KMS-11 (cell line): ENCODE results near the gene CTAGE1.

Experiments
- H2AFZ ChIP-seq: fragments of 200-600 bp; sonication (generic); 2 replicates; pipeline ENCODE4 v1.6.1; 2016; ENCODE audit warnings: antibody characterized with exemption, mixed run types, low read depth
- H3K27ac ChIP-seq: fragments of 200-600 bp; sonication (generic); 2 replicates; pipeline ENCODE4 v1.6.1; 2016; ENCODE audit warnings: mild to moderate bottlenecking, mixed run types
- H3K27me3 ChIP-seq: fragments of 200-600 bp; sonication (generic); 2 replicates; pipeline ENCODE4 v1.6.1; 2017; ENCODE audit warnings: mild to moderate bottlenecking, low read depth, mixed run types, moderate library complexity; ENCODE audit not compliant: insufficient read depth
- H3K36me3 ChIP-seq: fragments of 200-600 bp; sonication (generic); 2 replicates; pipeline ENCODE4 v1.6.1; 2017; ENCODE audit warnings: mild to moderate bottlenecking, mixed run types; ENCODE audit not compliant: insufficient read depth
- H3K4me1 ChIP-seq: fragments of 200-600 bp; sonication (generic); 2 replicates; pipeline ENCODE4 v1.6.1; 2016; ENCODE audit warnings: mild to moderate bottlenecking, low read depth, mixed run types; ENCODE audit not compliant: poor library complexity, severe bottlenecking
- H3K4me2 ChIP-seq: fragments of 200-600 bp; sonication (generic); 2 replicates; pipeline ENCODE4 v1.7.0; 2016; ENCODE audit warnings: mild to moderate bottlenecking, mixed run types
- H3K4me3 ChIP-seq: fragments of 200-600 bp; sonication (generic); IDR thresholded peaks from 2 replicates; pipeline ENCODE4 v1.6.1; 2017; ENCODE audit warnings: low read depth, low read length, mixed read lengths; ENCODE audit not compliant: insufficient read depth
- H3K79me2 ChIP-seq: fragments of 200-600 bp; sonication (generic); 2 replicates; pipeline ENCODE4 v1.6.1; 2016; ENCODE audit warnings: low read depth, mixed run types; ENCODE audit not compliant: insufficient read depth
- H3K9ac ChIP-seq: fragments of 200-600 bp; sonication (generic); 2 replicates; pipeline ENCODE4 v1.6.1; 2016; ENCODE audit warnings: mild to moderate bottlenecking, mixed run types
- H4K20me1 ChIP-seq: fragments of 200-600 bp; sonication (generic); 2 replicates; pipeline ENCODE4 v1.6.1; 2016; ENCODE audit warnings: mild to moderate bottlenecking, mixed run types; ENCODE audit not compliant: insufficient read depth
- CTCF ChIP-seq: fragments of 200-600 bp; sonication (generic); conservative IDR thresholded peaks from 2 replicates; pipeline ENCODE4 v1.6.1; 2017; ENCODE audit warnings: low read depth, mild to moderate bottlenecking, antibody characterized with exemption, low read length, moderate library complexity, mixed read lengths

CTAGE1 gene

DNA sequence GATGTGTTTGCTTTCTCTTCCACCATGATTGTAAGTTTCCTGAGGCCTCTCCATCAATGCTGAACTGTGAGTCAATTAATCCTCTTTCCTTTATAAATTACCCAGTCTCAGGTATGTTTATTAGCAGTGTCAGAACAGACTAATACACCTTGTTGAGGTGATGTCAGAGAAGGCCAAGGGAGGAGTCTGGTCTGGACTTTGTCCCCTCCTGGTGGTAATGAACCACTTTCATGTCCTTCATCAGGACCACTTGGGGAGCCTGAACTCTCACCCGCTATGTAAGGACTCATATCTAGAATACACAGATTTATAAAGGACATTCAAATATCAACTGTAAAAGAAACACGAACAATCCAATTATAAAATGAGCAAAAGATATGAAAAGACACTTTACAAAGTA, 2.9 kb upstream of the CTAGE1 start:
- Histone ChIP-seq H3K36me3 (no peaks in the 10 kb centered on the region), H3K9ac (no peak overlapping the region), H2AFZ (no peak overlapping the region), H3K4me2 (no peak overlapping the region), H3K79me2 (no peaks in the 10 kb centered on the region), H3K4me1 (no peaks in the 10 kb centered on the region), H3K27ac (no peak overlapping the region), H3K27me3 (no peaks in the 10 kb centered on the region), H3K4me3 (no peak overlapping the region), H4K20me1 (no peaks in the 10 kb centered on the region)
- TF ChIP-seq CTCF: no peak

DNA sequence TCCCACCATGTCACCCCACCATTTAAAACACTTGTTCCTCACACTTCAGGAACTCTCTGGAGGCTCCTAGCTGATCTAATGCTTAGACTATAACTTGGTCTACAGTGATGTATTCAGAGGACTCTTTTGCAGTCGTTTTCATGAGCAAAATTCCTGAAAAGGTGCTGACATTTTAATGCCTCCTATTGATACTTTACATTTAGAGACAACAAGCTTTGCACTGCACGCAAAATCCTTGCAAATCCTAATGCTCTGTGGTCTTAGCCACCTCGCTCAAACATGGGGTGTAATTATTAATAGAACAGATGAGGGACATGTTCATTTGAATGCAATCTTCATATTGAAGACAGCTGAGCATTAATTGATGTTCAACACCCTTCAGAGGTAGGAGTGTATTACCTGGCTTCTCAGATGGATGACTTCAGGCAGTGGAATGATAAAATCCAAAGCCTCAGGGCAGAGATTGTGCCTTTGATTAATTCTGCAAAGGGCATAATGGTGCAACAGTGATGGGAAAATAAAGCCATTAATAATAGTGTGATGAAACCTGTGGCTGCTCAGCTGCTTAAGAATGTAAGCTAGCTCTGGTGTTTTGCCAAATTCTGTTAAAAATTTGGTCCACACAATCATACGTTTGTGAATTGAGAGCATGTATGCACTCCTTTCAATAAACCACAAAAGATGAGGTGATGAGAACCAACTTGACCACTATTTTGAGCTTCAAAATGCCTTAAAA, 5.4 kb downstream of the CTAGE1 start:
- Histone ChIP-seq H3K4me1 (no peaks in the 10 kb centered on the region), H3K4me2 (no peak overlapping the region)

GRCh38 chr18:22411446-22411845, 6.3 kb downstream of the CTAGE1 start:
- H3K27ac ChIP-seq: no peak overlapping the region
- H3K79me2 ChIP-seq: no peaks in the 10 kb centered on the region
- no peak for TF ChIP-seq CTCF
- no peak overlapping the region for H3K4me3 ChIP-seq
- no peaks in the 10 kb centered on the region for H3K27me3 ChIP-seq
- H4K20me1 ChIP-seq: no peaks in the 10 kb centered on the region
- H3K9ac ChIP-seq: no peak overlapping the region
- H3K4me2 ChIP-seq: no peak overlapping the region
- no peak overlapping the region for H2AFZ ChIP-seq
- no peaks in the 10 kb centered on the region for H3K36me3 ChIP-seq
- H3K4me1 ChIP-seq: no peaks in the 10 kb centered on the region

More for the DNA sequence above, 5.4 kb downstream of the CTAGE1 start:
- no peaks in the 10 kb centered on the region for H4K20me1 ChIP-seq
- no peaks in the 10 kb centered on the region for H3K27me3 ChIP-seq
- H3K36me3 ChIP-seq: no peaks in the 10 kb centered on the region
- no peak overlapping the region for H3K27ac ChIP-seq
- H3K4me3 ChIP-seq: no peak overlapping the region
- H2AFZ ChIP-seq: no peak overlapping the region
- H3K9ac ChIP-seq: no peak overlapping the region
- TF ChIP-seq CTCF: no peak
- H3K79me2 ChIP-seq: no peaks in the 10 kb centered on the region

DNA sequence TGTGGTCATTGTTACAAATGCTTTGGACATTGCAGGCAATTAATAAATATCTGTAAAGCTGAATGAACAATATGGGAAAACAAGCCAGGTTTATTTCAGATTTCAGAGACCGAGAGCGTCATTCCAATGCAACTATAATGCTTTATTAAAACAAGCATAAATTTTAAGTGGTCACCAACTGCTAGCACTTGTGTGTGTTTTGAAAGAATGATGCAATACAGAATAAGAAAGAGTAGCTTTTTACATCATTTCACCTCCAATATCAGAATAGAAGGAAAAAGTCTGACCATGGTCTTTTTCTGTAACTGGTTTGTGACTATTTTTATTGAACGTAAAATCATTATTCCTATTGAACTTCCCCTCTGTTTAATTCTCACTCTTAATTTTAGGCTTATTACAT, 7.6 kb downstream of the CTAGE1 start:
- Histone ChIP-seq H3K27ac (no peak overlapping the region), H3K9ac (no peak overlapping the region), H3K4me3 (no peak overlapping the region), H3K36me3 (no peaks in the 10 kb centered on the region), H3K4me2 (no peak overlapping the region), H3K27me3 (no peaks in the 10 kb centered on the region), H3K4me1 (no peaks in the 10 kb centered on the region), H4K20me1 (no peaks in the 10 kb centered on the region), H3K79me2 (no peaks in the 10 kb centered on the region), H2AFZ (no peak overlapping the region)
- TF ChIP-seq CTCF: no peak
